Stimulated activated CD8-positive, alpha-beta memory T cell treated with anti-CD3 and anti-CD28 coated beads, Interleukin-4, amount 100 ng/mL, for 1 hour (primary cell): Measurements from ENCODE around the gene GOLPH3L.
"Not testable (repeated sequence)": the region's sequence is repeated elsewhere in the genome, so short reads cannot be mapped to it uniquely, and the experiment has no call there.

Experiments used
- DNase-seq, 2 donors: peaks; one replicate each; pipeline ENCODE4 v3.0.0-alpha.2; 2020; ENCODE audit warnings: low read depth in 2 of 2, low spot score in 1 of 2

The GOLPH3L gene

GRCh38 chr1:150696995-150697927, at the start of gene GOLPH3L:
Gene GOLPH3L (minus strand): TSS chr1:150697154. CDS start chr1:150694838, 2,316 bp downstream.
- peak; percentile 42 to 78 for DNase-seq

GRCh38 chr1:150730130-150730721, 33.3 kb upstream of the GOLPH3L start:
- no peak for DNase-seq

- DNase-seq, result no peak
These were observed 27.4 kb upstream of the GOLPH3L start for GRCh38 chr1:150724336-150724735.

- no peak for DNase-seq
These were observed 23.7 kb upstream of the GOLPH3L start, which contains the start of gene HORMAD1 for GRCh38 chr1:150720703-150721102. Gene HORMAD1 (minus strand): TSS chr1:150720895. CDS start chr1:150719505, 1,390 bp downstream.

- no peak for DNase-seq
These were observed 23.1 kb upstream of the GOLPH3L start for GRCh38 chr1:150720098-150720497.

- DNase-seq, result no peak
These were observed 21.4 kb upstream of the GOLPH3L start for GRCh38 chr1:150718225-150718891.

- DNase-seq, result not testable (repeated sequence)
These were observed 12.1 kb upstream of the GOLPH3L start for GRCh38 chr1:150709031-150709430.

GRCh38 chr1:150708595-150708994, 11.6 kb upstream of the GOLPH3L start:
- no peak for DNase-seq

GRCh38 chr1:150706091-150706490, 9.1 kb upstream of the GOLPH3L start:
- DNase-seq, result no peak

GRCh38 chr1:150703427-150703826, 6.5 kb upstream of the GOLPH3L start:
- DNase-seq, result no peak

- DNase-seq, result no peak
These were observed 364 bp downstream of the GOLPH3L start for GRCh38 chr1:150696590-150696989.

GRCh38 chr1:150696162-150696561, 792 bp downstream of the GOLPH3L start:
- DNase-seq, result no peak

GRCh38 chr1:150695561-150695960, 1.4 kb downstream of the GOLPH3L start:
- DNase-seq, result no peak

GRCh38 chr1:150692720-150693119, 4.2 kb downstream of the GOLPH3L start:
- DNase-seq, result no peak

GRCh38 chr1:150688763-150689162, 8.2 kb downstream of the GOLPH3L start:
- DNase-seq, result no peak

- no peak for DNase-seq
These were observed 10.7 kb downstream of the GOLPH3L start for GRCh38 chr1:150686275-150686674.

GRCh38 chr1:150683914-150684313, 13.0 kb downstream of the GOLPH3L start:
- DNase-seq, result no peak

GRCh38 chr1:150678988-150679387, 18.0 kb downstream of the GOLPH3L start:
- DNase-seq, result no peak

GRCh38 chr1:150674881-150675280, 22.1 kb downstream of the GOLPH3L start:
- no peak for DNase-seq

- no peak for DNase-seq
These were observed 33.6 kb downstream of the GOLPH3L start for GRCh38 chr1:150663321-150663720.

GRCh38 chr1:150662811-150663210, 34.1 kb downstream of the GOLPH3L start:
- no peak for DNase-seq

GRCh38 chr1:150661156-150661555, 35.8 kb downstream of the GOLPH3L start:
- no peak for DNase-seq
